Fibroblast of lung (primary cell): ENCODE data around the gene CDKN1B. TPM values are rescaled to one million over a fixed set of nuclear protein-coding genes. Genes with fewer than 3 reads are reported as not detected.

Source experiments
- DNase-seq, 2 donors: peaks; one replicate each; pipeline versions ENCODE4 v3.0.0 to v3.0.0-alpha.2; 2010; ENCODE audit warnings: low read depth in 2 of 2
- H2AFZ ChIP-seq: 2 replicates; pipeline ENCODE4 v1.5.1; 2012; ENCODE audit warnings: low read length, control low read depth, inconsistent platforms
- H3K27ac ChIP-seq: 2 replicates; pipeline ENCODE4 v1.5.1; 2011; ENCODE audit warnings: low read length, control low read depth; ENCODE audit not compliant: insufficient read depth
- H3K27me3 ChIP-seq: 2 replicates; pipeline ENCODE4 v1.5.1; 2011; ENCODE audit warnings: mild to moderate bottlenecking, low read length; ENCODE audit not compliant: control insufficient read depth, insufficient read depth
- H3K36me3 ChIP-seq: 2 replicates; pipeline ENCODE4 v1.5.1; 2011; ENCODE audit warnings: low read length; ENCODE audit not compliant: control insufficient read depth, insufficient read depth
- H3K4me1 ChIP-seq: 2 replicates; pipeline ENCODE4 v1.5.1; 2011; ENCODE audit warnings: low read length; ENCODE audit not compliant: control insufficient read depth, insufficient read depth; ENCODE audit errors: extremely low read depth
- H3K4me2 ChIP-seq: 2 replicates; pipeline ENCODE4 v1.5.1; 2011; ENCODE audit warnings: low read length, control low read depth; ENCODE audit not compliant: insufficient read depth; ENCODE audit errors: extremely low read depth
- H3K4me3 ChIP-seq, 4 experiments: fragments of 200-600 bp in 1 of 4; sonication (generic) in 1 of 4; replicated peaks in 1 of 4; 2 replicates each; pipeline ENCODE4 v1.5.1; 2011 to 2016; ENCODE audit warnings: low read length in 4 of 4, low read depth in 3 of 4, mild to moderate bottlenecking in 3 of 4, control low read depth in 2 of 4, inconsistent platforms in 1 of 4, mixed read lengths in 1 of 4; ENCODE audit not compliant: insufficient read depth in 1 of 4; ENCODE audit errors: control extremely low read depth in 1 of 4
- H3K79me2 ChIP-seq: 2 replicates; pipeline ENCODE4 v1.5.1; 2012; ENCODE audit warnings: mild to moderate bottlenecking, low read length, inconsistent platforms; ENCODE audit not compliant: control insufficient read depth, insufficient read depth
- H3K9ac ChIP-seq: 2 replicates; pipeline ENCODE4 v1.5.1; 2011; ENCODE audit warnings: mild to moderate bottlenecking, low read length, control low read depth; ENCODE audit not compliant: insufficient read depth
- H3K9me3 ChIP-seq: 2 replicates; pipeline ENCODE4 v1.5.1; 2012; ENCODE audit warnings: low read depth, low read length; ENCODE audit not compliant: control insufficient read depth, insufficient read depth
- H4K20me1 ChIP-seq: 2 replicates; pipeline ENCODE4 v1.5.1; 2011; ENCODE audit warnings: low read length; ENCODE audit not compliant: control insufficient read depth, insufficient read depth; ENCODE audit errors: extremely low read depth
- CTCF ChIP-seq, 2 donors: IDR thresholded peaks in 1 of 2; conservative IDR thresholded peaks in 1 of 2; 1 replicate in 1 of 2; 2 replicates in 1 of 2; pipeline ENCODE4 v1.5.1; 2011 to 2012; ENCODE audit warnings: low read length in 2 of 2, control low read depth in 1 of 2, inconsistent platforms in 1 of 2, low read depth in 1 of 2, mild to moderate bottlenecking in 1 of 2
- EZH2 ChIP-seq: IDR thresholded peaks from 2 replicates; pipeline ENCODE4 v1.5.1; 2012; ENCODE audit warnings: low read length, control low read depth, mild to moderate bottlenecking; ENCODE audit errors: missing control alignments
- polyA plus RNA-seq, 2 donors: library from polyadenylated mRNA; depleted of rRNA in 1 of 2; stranded (reverse) in 1 of 2; unstranded in 1 of 2; fragments of >200 nt; gene quantifications; 2 replicates each; pipeline ENCODE4 v1.2.1, GENCODE V29; 2011 to 2012; ENCODE audit warnings: missing spikeins in 1 of 2
- total RNA-seq: library from RNA; depleted of rRNA; stranded (reverse); fragments of >200 nt; gene quantifications from 2 replicates; pipeline ENCODE4 v1.2.1, GENCODE V29; 2014

Gene CDKN1B
- total and polyA plus RNA-seq, 2 donors (not counting 1 experiment from before 2014, with no cell fraction given): 21.4 to 50.9 TPM

GRCh38 chr12:12681061-12681765 lies 36.0 kb upstream of the CDKN1B start:
- TF ChIP-seq EZH2 (no peak), CTCF (conservative IDR thresholded peaks at IDR 0.05 in 1 of 2, IDR thresholded peaks at IDR 0.05 in 1 of 2; ENCODE audit: low read depth in 1 of 2, low read length in 2 of 2) (no peak)
- no peak overlapping the region for H3K27ac ChIP-seq
- no peak for DNase-seq
- H3K9ac ChIP-seq: no peak overlapping the region
- H3K27me3 ChIP-seq: no peaks in the 10 kb centered on the region
- H3K4me2 ChIP-seq: no peak overlapping the region
- no peak overlapping the region for H3K4me3 ChIP-seq
- H3K4me1 ChIP-seq: no peaks in the 10 kb centered on the region
- no peak overlapping the region for H2AFZ ChIP-seq
- no peaks in the 10 kb centered on the region for H3K9me3 ChIP-seq
- no peaks in the 10 kb centered on the region for H4K20me1 ChIP-seq
- no peaks in the 10 kb centered on the region for H3K79me2 ChIP-seq
- no peaks in the 10 kb centered on the region for H3K36me3 ChIP-seq

- H3K4me2 ChIP-seq: no peak overlapping the region
- no peak for DNase-seq
- H3K27ac ChIP-seq: no peak overlapping the region
- no peaks in the 10 kb centered on the region for H3K79me2 ChIP-seq
- H4K20me1 ChIP-seq: no peaks in the 10 kb centered on the region
- H3K4me1 ChIP-seq: no peaks in the 10 kb centered on the region
- no peak overlapping the region for H3K4me3 ChIP-seq
- H3K9me3 ChIP-seq: no peaks in the 10 kb centered on the region
- H3K27me3 ChIP-seq: no peaks in the 10 kb centered on the region
- no peak for TF ChIP-seq EZH2
- TF ChIP-seq CTCF (conservative IDR thresholded peaks at IDR 0.05 in 1 of 2, IDR thresholded peaks at IDR 0.05 in 1 of 2; ENCODE audit: low read depth in 1 of 2, low read length in 2 of 2): no peak
- no peaks in the 10 kb centered on the region for H3K36me3 ChIP-seq
- no peak overlapping the region for H3K9ac ChIP-seq
- H2AFZ ChIP-seq: no peak overlapping the region
Measured at GRCh38 chr12:12682284-12682683, 34.9 kb upstream of the CDKN1B start.

- no peak for TF ChIP-seq CTCF (conservative IDR thresholded peaks at IDR 0.05 in 1 of 2, IDR thresholded peaks at IDR 0.05 in 1 of 2; ENCODE audit: low read depth in 1 of 2, low read length in 2 of 2)
- TF ChIP-seq EZH2: no peak
- Histone ChIP-seq H3K79me2 (no peaks in the 10 kb centered on the region), H2AFZ (no peak overlapping the region), H3K9ac (no peak overlapping the region), H3K9me3 (no peaks in the 10 kb centered on the region), H3K36me3 (no peaks in the 10 kb centered on the region), H4K20me1 (no peaks in the 10 kb centered on the region), H3K27me3 (no peaks in the 10 kb centered on the region), H3K4me3 (no peak overlapping the region), H3K27ac (no peak overlapping the region), H3K4me2 (no peak overlapping the region), H3K4me1 (no peaks in the 10 kb centered on the region)
- no peak for DNase-seq
Measured at GRCh38 chr12:12683136-12683697, 34.0 kb upstream of the CDKN1B start.
